A673 (cell line): ENCODE results near the gene RNF2. TPM values are rescaled to one million over a fixed set of nuclear protein-coding genes. Genes with fewer than 3 reads are reported as not detected.

Experiments
- BruUV-seq: library from RNA; stranded (reverse); fragments of 400-500 nt; replicated peaks from 2 replicates; lab custom pipeline; 2021; lab: Mats Ljungman, UMichigan
- CTCF ChIA-PET: fragments of 300-600 bp; sonication (Branson Sonifier 250); formaldehyde crosslinking; loops from one replicate; lab custom pipeline; 2022; ENCODE audit warnings: antibody characterized with exemption; lab: Charles Lee
- POLR2A ChIA-PET: fragments of 300-600 bp; sonication (Branson Sonifier 250); formaldehyde crosslinking; loops from one replicate; lab custom pipeline; 2022; ENCODE audit warnings: antibody characterized with exemption; ENCODE audit not compliant: low non-redundant PET; lab: Charles Lee
- DNase-seq: peaks from one replicate; pipeline ENCODE4 v3.0.0-alpha.2; 2015; ENCODE audit warnings: low spot score
- H3K27ac ChIP-seq: fragments of 200-600 bp; sonication (generic); 2 replicates; pipeline ENCODE4 v1.5.1; 2016; ENCODE audit warnings: mixed run types, low read depth, mild to moderate bottlenecking, mixed read lengths, antibody characterized with exemption, low read length; ENCODE audit not compliant: poor library complexity, severe bottlenecking
- H3K27me3 ChIP-seq: fragments of 200-600 bp; sonication (generic); replicated peaks from 2 replicates; pipeline ENCODE4 v1.6.1; 2017; ENCODE audit warnings: mixed run types, low read depth, mild to moderate bottlenecking, mixed read lengths, antibody characterized with exemption, low read length; ENCODE audit not compliant: insufficient read depth, poor library complexity
- H3K36me3 ChIP-seq: fragments of 200-600 bp; sonication (generic); 2 replicates; pipeline ENCODE4 v1.6.1; 2016; ENCODE audit warnings: mixed run types, mild to moderate bottlenecking, mixed read lengths, antibody characterized with exemption, low read length; ENCODE audit not compliant: insufficient read depth, poor library complexity, severe bottlenecking
- H3K4me1 ChIP-seq: fragments of 200-600 bp; sonication (generic); 2 replicates; pipeline ENCODE4 v1.6.1; 2017; ENCODE audit warnings: mixed run types, mild to moderate bottlenecking, mixed read lengths, antibody characterized with exemption, low read length; ENCODE audit not compliant: insufficient read depth, poor library complexity, severe bottlenecking
- H3K4me3 ChIP-seq: fragments of 200-600 bp; sonication (generic); 2 replicates; pipeline ENCODE4 v1.5.1; 2016; ENCODE audit warnings: low read depth, mixed run types, mild to moderate bottlenecking, mixed read lengths, low read length; ENCODE audit not compliant: poor library complexity, severe bottlenecking
- H3K9me3 ChIP-seq: fragments of 200-600 bp; sonication (generic); 2 replicates; pipeline ENCODE4 v1.6.1; 2016; ENCODE audit warnings: mixed run types, low read depth, mild to moderate bottlenecking, mixed read lengths, antibody characterized with exemption, low read length; ENCODE audit not compliant: poor library complexity, severe bottlenecking
- CTCF ChIP-seq: fragments of 300-800, 200-600 bp; sonication (generic); conservative IDR thresholded peaks from 2 replicates; pipeline ENCODE4 v1.5.1; 2017; ENCODE audit warnings: low read depth, mild to moderate bottlenecking, antibody characterized with exemption, low read length, moderate library complexity, mixed read lengths
- EZH2 ChIP-seq: fragments of 200-600 bp; sonication (generic); IDR thresholded peaks from 2 replicates; pipeline ENCODE4 v1.6.1; 2017; ENCODE audit warnings: borderline replicate concordance, low read depth, mild to moderate bottlenecking, mixed read lengths, antibody characterized with exemption, low read length; ENCODE audit not compliant: poor library complexity, severe bottlenecking
- intact Hi-C: fragments of 100-400 bp; cut with micrococcal nuclease; formaldehyde crosslinking; loops from one replicate; pipeline ENCODE4 v1.10.0; 2022; ENCODE audit not compliant: unreplicated experiment
- total RNA-seq: library from RNA; stranded (reverse); gene quantifications from 2 replicates; pipeline ENCODE4 v1.2.3, GENCODE V29; 2021

The RNF2 gene
- total RNA-seq, 1 experiment from 2014 or later, result 50.8 TPM

- Histone ChIP-seq H3K4me1 (peaks cover 3% of the 10 kb centered on the region), H3K4me3 (no peak overlapping the region), H3K27me3 (no peaks in the 10 kb centered on the region), H3K9me3 (no peaks in the 10 kb centered on the region), H3K27ac (no peak overlapping the region), H3K36me3 (no peaks in the 10 kb centered on the region)
- ChIA-PET POLR2A (no interaction called here), CTCF (no interaction called here)
- no peak for DNase-seq
- TF ChIP-seq EZH2 (no peak), CTCF (no peak)
- no TSS peak for BruUV-seq
- intact Hi-C loops, result no loop called here
Observed at GRCh38 chr1:185074307-185074706, 28.9 kb downstream of the RNF2 start.

GRCh38 chr1:185075476-185075875, 30.1 kb downstream of the RNF2 start:
- no TSS peak for BruUV-seq
- no peaks in the 10 kb centered on the region for H3K27me3 ChIP-seq
- POLR2A ChIA-PET, result no interaction called here

GRCh38 chr1:185077374-185077773, 32.0 kb downstream of the RNF2 start:
- no peaks in the 10 kb centered on the region for H3K9me3 ChIP-seq
- ChIA-PET CTCF (no interaction called here), POLR2A (no interaction called here)
- peaks cover 3% of the 10 kb centered on the region for H3K4me1 ChIP-seq
- no peak overlapping the region for H3K27ac ChIP-seq
- intact Hi-C loops, result no loop called here
- DNase-seq, result no peak
- no peaks in the 10 kb centered on the region for H3K36me3 ChIP-seq
- no peak overlapping the region for H3K4me3 ChIP-seq
- TF ChIP-seq EZH2, result no peak
- BruUV-seq, result no TSS peak
- no peaks in the 10 kb centered on the region for H3K27me3 ChIP-seq

More at GRCh38 chr1:185075476-185075875, 30.1 kb downstream of the RNF2 start:
- no peak overlapping the region for H3K27ac ChIP-seq
- TF ChIP-seq EZH2, result no peak
- H3K36me3 ChIP-seq, result no peaks in the 10 kb centered on the region
- CTCF ChIA-PET, result no interaction called here
- H3K9me3 ChIP-seq, result no peaks in the 10 kb centered on the region
- intact Hi-C loops, result no loop called here
- DNase-seq, result no peak
- H3K4me1 ChIP-seq, result peaks cover 3% of the 10 kb centered on the region
- no peak overlapping the region for H3K4me3 ChIP-seq

- no TSS peak for BruUV-seq
- Histone ChIP-seq H3K4me1 (no peaks in the 10 kb centered on the region), H3K9me3 (no peaks in the 10 kb centered on the region), H3K27me3 (no peaks in the 10 kb centered on the region), H3K27ac (no peak overlapping the region), H3K4me3 (no peak overlapping the region), H3K36me3 (no peaks in the 10 kb centered on the region)
- TF ChIP-seq EZH2 (no peak), CTCF (no peak)
- DNase-seq, result no peak
- ChIA-PET POLR2A (no interaction called here), CTCF (no interaction called here)
- intact Hi-C loops, result no loop called here
Observed at GRCh38 chr1:185080422-185080821, 35.1 kb downstream of the RNF2 start.
